Endothelial cell of umbilical vein (primary cell): Measurements from ENCODE around the gene NANOGP8. TPM values are rescaled to one million over a fixed set of nuclear protein-coding genes. Genes with fewer than 3 reads are reported as not detected.

Experiments used
- BruUV-seq: library from RNA; stranded (reverse); fragments of 400-500 nt; replicated peaks from 2 replicates; lab custom pipeline; 2021; lab: Mats Ljungman, UMichigan
- CTCF ChIA-PET: fragments of 300-600, 350-600 bp; sonication (Branson Sonifier 250); formaldehyde crosslinking; loops from one replicate; lab custom pipeline; 2021; ENCODE audit warnings: antibody characterized with exemption, inconsistent platforms; lab: Charles Lee
- POLR2A ChIA-PET: fragments of 300-600, 350-600 bp; sonication (Branson Sonifier 250); formaldehyde crosslinking; loops from one replicate; lab custom pipeline; 2021; ENCODE audit warnings: antibody characterized with exemption, inconsistent platforms; lab: Charles Lee
- DNase-seq: peaks from one replicate; pipeline ENCODE4 v3.0.0-alpha.2; 2011; ENCODE audit warnings: low read depth, low spot score
- FAIRE-seq: peaks from 2 replicates; lab custom pipeline; 2011; peaks lifted over from hg19 to GRCh38; lab: Jason Lieb, UNC
- H2AFZ ChIP-seq: 2 replicates; pipeline ENCODE4 v1.6.0; 2012; ENCODE audit warnings: low read depth, low read length, control low read depth, inconsistent platforms
- H3K27ac ChIP-seq: 2 replicates; pipeline ENCODE4 v1.5.1; 2011; ENCODE audit warnings: low read depth, mild to moderate bottlenecking, control low read depth, low read length, moderate library complexity; ENCODE audit not compliant: insufficient read depth
- H3K27me3 ChIP-seq, 2 experiments: 2 replicates each; pipeline versions ENCODE4 v1.6.0 to v1.6.1; 2011; ENCODE audit warnings: low read length in 2 of 2, mixed read lengths in 1 of 2; ENCODE audit not compliant: control insufficient read depth in 2 of 2, insufficient read depth in 2 of 2
- H3K36me3 ChIP-seq, 2 experiments: 2 replicates in 1 of 2; 3 replicates in 1 of 2; pipeline ENCODE4 v1.5.1; 2011; ENCODE audit warnings: low read length in 2 of 2, mild to moderate bottlenecking in 1 of 2, moderate library complexity in 1 of 2; ENCODE audit not compliant: control insufficient read depth in 2 of 2, insufficient read depth in 2 of 2; ENCODE audit errors: extremely low read depth in 1 of 2
- H3K4me1 ChIP-seq: 3 replicates; pipeline ENCODE4 v1.5.1; 2011; ENCODE audit warnings: mild to moderate bottlenecking, low read length; ENCODE audit not compliant: control insufficient read depth, insufficient read depth; ENCODE audit errors: extremely low read depth
- H3K4me2 ChIP-seq: 2 replicates; pipeline ENCODE4 v1.6.1; 2011; ENCODE audit warnings: low read length, control low read depth, mixed read lengths; ENCODE audit not compliant: insufficient read depth
- H3K4me3 ChIP-seq, 3 experiments: fragments of 200-600 bp in 1 of 3; sonication (generic), shearing (Covaris generic) in 1 of 3; replicated peaks in 1 of 3; 2 replicates each; pipeline ENCODE4 v1.5.1; 2011 to 2016; ENCODE audit warnings: control low read depth in 3 of 3, low read length in 3 of 3, mild to moderate bottlenecking in 2 of 3, inconsistent platforms in 1 of 3, low read depth in 1 of 3, moderate library complexity in 1 of 3; ENCODE audit not compliant: insufficient read depth in 1 of 3
- H3K79me2 ChIP-seq: 2 replicates; pipeline ENCODE4 v1.6.0; 2012; ENCODE audit warnings: low read length, inconsistent platforms; ENCODE audit not compliant: control insufficient read depth, insufficient read depth
- H3K9ac ChIP-seq: replicated peaks from 2 replicates; pipeline ENCODE3; 2011; ENCODE audit warnings: low read length, control low read depth; ENCODE audit not compliant: insufficient read depth; ENCODE audit errors: extremely low read depth
- H3K9me1 ChIP-seq: replicated peaks from 3 replicates; pipeline ENCODE4 v1.6.0; 2011; ENCODE audit warnings: mild to moderate bottlenecking, low read length; ENCODE audit not compliant: control insufficient read depth, insufficient read depth; ENCODE audit errors: extremely low read depth
- H3K9me3 ChIP-seq: replicated peaks from 2 replicates; pipeline ENCODE4 v1.5.1; 2012; ENCODE audit warnings: low read length, inconsistent platforms; ENCODE audit not compliant: control insufficient read depth, insufficient read depth
- H4K20me1 ChIP-seq: replicated peaks from 2 replicates; pipeline ENCODE3; 2011; ENCODE audit warnings: mild to moderate bottlenecking, low read length; ENCODE audit not compliant: control insufficient read depth, insufficient read depth; ENCODE audit errors: extremely low read depth
- CTCF ChIP-seq, 2 donors: IDR thresholded peaks; 1 replicate in 1 of 2; 2 replicates in 1 of 2; pipeline ENCODE4 v1.5.1; 2011; ENCODE audit warnings: low read length in 2 of 2, mild to moderate bottlenecking in 2 of 2, moderate library complexity in 2 of 2, control low read depth in 1 of 2, inconsistent platforms in 1 of 2, low read depth in 1 of 2; ENCODE audit not compliant: insufficient read depth in 1 of 2; ENCODE audit errors: extremely low read depth in 1 of 2
- EZH2 ChIP-seq: IDR thresholded peaks from 2 replicates; pipeline ENCODE4 v1.6.1; 2012; ENCODE audit warnings: borderline replicate concordance, low read depth, mild to moderate bottlenecking, moderate library complexity, low read length, inconsistent platforms; ENCODE audit not compliant: severe bottlenecking
- FOS ChIP-seq: IDR thresholded peaks from 2 replicates; pipeline ENCODE4 v1.6.1; 2011; ENCODE audit warnings: mild to moderate bottlenecking, low read length, moderate library complexity, borderline replicate concordance; ENCODE audit not compliant: insufficient read depth
- GATA2 ChIP-seq: IDR thresholded peaks from 2 replicates; pipeline ENCODE4 v1.7.0; 2011; ENCODE audit warnings: low read depth, mild to moderate bottlenecking, moderate library complexity, mixed read lengths, low read length; ENCODE audit not compliant: insufficient read length, insufficient read depth
- JUN ChIP-seq: IDR thresholded peaks from 2 replicates; pipeline ENCODE4 v1.6.1; 2011; ENCODE audit warnings: borderline replicate concordance, low read depth; ENCODE audit not compliant: insufficient read length, insufficient read depth
- MAX ChIP-seq: IDR thresholded peaks from 2 replicates; pipeline ENCODE4 v1.6.1; 2011; ENCODE audit not compliant: insufficient read depth, insufficient read length
- MYC ChIP-seq: IDR thresholded peaks from one replicate; pipeline ENCODE4 v1.6.1; 2011; ENCODE audit warnings: mild to moderate bottlenecking, low read depth, low read length
- POLR2A ChIP-seq: IDR thresholded peaks from 2 replicates; pipeline ENCODE4 v1.6.1; 2012; ENCODE audit warnings: low read depth, mild to moderate bottlenecking, control low read depth, low read length
- POLR2AphosphoS5 ChIP-seq: IDR thresholded peaks from 2 replicates; pipeline ENCODE4 v1.6.1; 2012; ENCODE audit warnings: low read depth, mild to moderate bottlenecking, control low read depth, low read length, moderate library complexity; ENCODE audit not compliant: insufficient read depth
- dilution Hi-C: fragments of 300-500 bp; cut with MboI; formaldehyde crosslinking; loops from one replicate; pipeline ENCODE4 v1.15.0; 2019; ENCODE audit warnings: low sequenced_read_pairs; ENCODE audit not compliant: extremely low pct_ligation_motif_present
- intact Hi-C: fragments of 100-400 bp; cut with micrococcal nuclease; formaldehyde crosslinking; loops from one replicate; pipeline ENCODE4 v1.10.0; 2022
- polyA plus RNA-seq, 4 experiments: library from polyadenylated mRNA; depleted of rRNA in 3 of 4; stranded (reverse) in 3 of 4; unstranded in 1 of 4; fragments of >200 nt; gene quantifications; 2 replicates each; pipeline versions ENCODE4 v1.2.1 to v1.2.3, GENCODE V29; 2011 to 2012; ENCODE audit warnings: missing spikeins in 1 of 4
- total RNA-seq: library from RNA; stranded (reverse); gene quantifications from 2 replicates; pipeline ENCODE4 v1.2.3, GENCODE V29; 2021

Gene NANOGP8
- total and polyA plus RNA-seq, 2 donors (not counting 3 experiments of a cell fraction or from before 2014, with no cell fraction given) = not detected

- no peak for FAIRE-seq
- BruUV-seq = no TSS peak
- intact Hi-C loops = no loop called here
Observed at GRCh38 chr15:35089551-35089950, 4.5 kb upstream of the NANOGP8 start.

More at GRCh38 chr15:35089551-35089950, 4.5 kb upstream of the NANOGP8 start:
- ChIA-PET POLR2A (no interaction called here), CTCF (interaction anchor here (1.1 kb wide), 1 partner anchor 355 kb away, joined by 5 read pairs; no protein-coding TSS in a partner anchor)
- H3K9me1 ChIP-seq = no peaks in the 10 kb centered on the region
- no peaks in the 10 kb centered on the region for H3K4me1 ChIP-seq
- H3K4me2 ChIP-seq = no peak overlapping the region
- dilution Hi-C loops = no loop called here
- H2AFZ ChIP-seq = no peak overlapping the region
- peaks cover 0 to 2% of the 10 kb centered on the region in 2 experiments for H3K27me3 ChIP-seq
- no peaks in the 10 kb centered on the region for H4K20me1 ChIP-seq
- TF ChIP-seq FOS (no peak), POLR2A (no peak), CTCF (IDR thresholded peaks at IDR 0.05; ENCODE audit: extremely low read depth in 1 of 2, insufficient read depth in 1 of 2, low read depth in 1 of 2, low read length in 2 of 2) (no peak), MAX (no peak), GATA2 (no peak), JUN (no peak), EZH2 (no peak), MYC (no peak), POLR2AphosphoS5 (no peak)
- H3K9me3 ChIP-seq = no peaks in the 10 kb centered on the region
- H3K9ac ChIP-seq = no peak overlapping the region
- DNase-seq = no peak
- H3K27ac ChIP-seq = no peak overlapping the region
- no peaks in the 10 kb centered on the region for H3K79me2 ChIP-seq
- H3K4me3 ChIP-seq = no peak overlapping the region
- H3K36me3 ChIP-seq = no peaks in the 10 kb centered on the region
